ENCODE results near the gene TNK1. TPM values are rescaled to one million over a fixed set of nuclear protein-coding genes. Genes with fewer than 3 reads are reported as not detected.

The TNK1 gene
- total RNA-seq, 1 experiment from 2014 or later, result 16.8 TPM

- H2AFZ ChIP-seq (ENCODE audit: low read depth, low read length, poor library complexity, severe bottlenecking), result no peak overlapping the region
- H3K27ac ChIP-seq (ENCODE audit: low read depth, low read length), result no peak overlapping the region
- TF ChIP-seq MAX (IDR thresholded peaks at IDR 0.05), result no peak
- TF ChIP-seq ELF1 (IDR thresholded peaks at IDR 0.05; ENCODE audit: borderline replicate concordance, low read depth), result no peak
- TF ChIP-seq EGR1 (IDR thresholded peaks at IDR 0.05; ENCODE audit: low read depth), result no peak
- TF ChIP-seq CBX3 (IDR thresholded peaks at IDR 0.05; ENCODE audit: low read depth), result no peak
- no peak for TF ChIP-seq YY1 (IDR thresholded peaks at IDR 0.05; ENCODE audit: extremely low read depth, insufficient replicate concordance, low read depth, low read length)
- no peak for TF ChIP-seq EZH2phosphoT487 (IDR thresholded peaks at IDR 0.05; ENCODE audit: borderline replicate concordance)
- TF ChIP-seq, protein P1, sequence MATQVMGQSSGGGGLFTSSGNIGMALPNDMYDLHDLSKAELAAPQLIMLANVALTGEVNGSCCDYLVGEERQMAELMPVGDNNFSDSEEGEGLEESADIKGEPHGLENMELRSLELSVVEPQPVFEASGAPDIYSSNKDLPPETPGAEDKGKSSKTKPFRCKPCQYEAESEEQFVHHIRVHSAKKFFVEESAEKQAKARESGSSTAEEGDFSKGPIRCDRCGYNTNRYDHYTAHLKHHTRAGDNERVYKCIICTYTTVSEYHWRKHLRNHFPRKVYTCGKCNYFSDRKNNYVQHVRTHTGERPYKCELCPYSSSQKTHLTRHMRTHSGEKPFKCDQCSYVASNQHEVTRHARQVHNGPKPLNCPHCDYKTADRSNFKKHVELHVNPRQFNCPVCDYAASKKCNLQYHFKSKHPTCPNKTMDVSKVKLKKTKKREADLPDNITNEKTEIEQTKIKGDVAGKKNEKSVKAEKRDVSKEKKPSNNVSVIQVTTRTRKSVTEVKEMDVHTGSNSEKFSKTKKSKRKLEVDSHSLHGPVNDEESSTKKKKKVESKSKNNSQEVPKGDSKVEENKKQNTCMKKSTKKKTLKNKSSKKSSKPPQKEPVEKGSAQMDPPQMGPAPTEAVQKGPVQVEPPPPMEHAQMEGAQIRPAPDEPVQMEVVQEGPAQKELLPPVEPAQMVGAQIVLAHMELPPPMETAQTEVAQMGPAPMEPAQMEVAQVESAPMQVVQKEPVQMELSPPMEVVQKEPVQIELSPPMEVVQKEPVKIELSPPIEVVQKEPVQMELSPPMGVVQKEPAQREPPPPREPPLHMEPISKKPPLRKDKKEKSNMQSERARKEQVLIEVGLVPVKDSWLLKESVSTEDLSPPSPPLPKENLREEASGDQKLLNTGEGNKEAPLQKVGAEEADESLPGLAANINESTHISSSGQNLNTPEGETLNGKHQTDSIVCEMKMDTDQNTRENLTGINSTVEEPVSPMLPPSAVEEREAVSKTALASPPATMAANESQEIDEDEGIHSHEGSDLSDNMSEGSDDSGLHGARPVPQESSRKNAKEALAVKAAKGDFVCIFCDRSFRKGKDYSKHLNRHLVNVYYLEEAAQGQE (IDR thresholded peaks at IDR 0.05; ENCODE audit: low read depth), result no peak
- no peak for TF ChIP-seq CEBPB (IDR thresholded peaks at IDR 0.05; ENCODE audit: low read depth)
- RAD21 ChIA-PET (ENCODE audit: low non-redundant PET in 1 of 2, low total read pairs in 2 of 2, uncharacterized antibody in 2 of 2, unreplicated experiment in 2 of 2), result no interaction called here
- H3K79me2 ChIP-seq (ENCODE audit: insufficient read depth, low read length), result 0 out of 2 replicates have a peak, but pooled peaks cover 7% of the 10 kb centered on the region
- ATAC-seq, result no peak
- DNase-seq (ENCODE audit: low read depth, low spot score), result no peak
- no TSS peak for BruUV-seq (replicated peaks)
- no peaks in the 10 kb centered on the region for H4K20me1 ChIP-seq (ENCODE audit: insufficient read depth)
- peaks cover 7 to 22% of the 10 kb centered on the region in 2 experiments; a peak in 3 of 4 replicates for H3K4me1 ChIP-seq (ENCODE audit: control insufficient read depth in 1 of 2, insufficient read depth in 2 of 2, low read length in 2 of 2)
- POLR2A ChIA-PET, result no interaction called here
- H3K9me3 ChIP-seq (ENCODE audit: control insufficient read depth in 1 of 2, insufficient read depth in 1 of 2, low read depth in 1 of 2, low read length in 2 of 2), result no peaks in the 10 kb centered on the region
- H3K4me3 ChIP-seq (replicated peaks in 1 of 2; ENCODE audit: low read depth in 1 of 2, low read length in 2 of 2), result no peak overlapping the region
- H3K9ac ChIP-seq (ENCODE audit: low read length), result no peak overlapping the region
- H3K4me2 ChIP-seq (ENCODE audit: low read length), result no peak overlapping the region
- no peaks in the 10 kb centered on the region for H3K9me2 ChIP-seq (ENCODE audit: insufficient read depth)
- CTCF ChIA-PET, result no interaction called here
- H3K36me3 ChIP-seq (ENCODE audit: control insufficient read depth in 1 of 2, insufficient read depth in 2 of 2, low read length in 2 of 2), result peaks cover 10 to 18% of the 10 kb centered on the region in 2 experiments; a peak in 3 of 4 replicates
- H3K27me3 ChIP-seq (ENCODE audit: insufficient read depth, low read length), result no peaks in the 10 kb centered on the region
- intact Hi-C loops (cut with micrococcal nuclease), result loop anchor here (5.0 kb wide), 1 partner anchor 34 kb away; the partner anchor contains the start of gene TMEM95
Measured at GRCh38 chr17:7391307-7391706, 10.4 kb downstream of the TNK1 start.

Measured in HCT116 (cell line).